Endothelial cell of umbilical vein (primary cell): ENCODE data around the gene SYNE1. TPM values are rescaled to one million over a fixed set of nuclear protein-coding genes. Genes with fewer than 3 reads are reported as not detected.

Source experiments
- BruUV-seq: library from RNA; stranded (reverse); fragments of 400-500 nt; replicated peaks from 2 replicates; lab custom pipeline; 2021; lab: Mats Ljungman, UMichigan
- CTCF ChIA-PET: fragments of 300-600, 350-600 bp; sonication (Branson Sonifier 250); formaldehyde crosslinking; loops from one replicate; lab custom pipeline; 2021; ENCODE audit warnings: antibody characterized with exemption, inconsistent platforms; lab: Charles Lee
- POLR2A ChIA-PET: fragments of 300-600, 350-600 bp; sonication (Branson Sonifier 250); formaldehyde crosslinking; loops from one replicate; lab custom pipeline; 2021; ENCODE audit warnings: antibody characterized with exemption, inconsistent platforms; lab: Charles Lee
- DNase-seq: peaks from one replicate; pipeline ENCODE4 v3.0.0-alpha.2; 2011; ENCODE audit warnings: low read depth, low spot score
- FAIRE-seq: peaks from 2 replicates; lab custom pipeline; 2011; peaks lifted over from hg19 to GRCh38; lab: Jason Lieb, UNC
- H2AFZ ChIP-seq: 2 replicates; pipeline ENCODE4 v1.6.0; 2012; ENCODE audit warnings: low read depth, low read length, control low read depth, inconsistent platforms
- H3K27ac ChIP-seq: 2 replicates; pipeline ENCODE4 v1.5.1; 2011; ENCODE audit warnings: low read depth, mild to moderate bottlenecking, control low read depth, low read length, moderate library complexity; ENCODE audit not compliant: insufficient read depth
- H3K27me3 ChIP-seq, 2 experiments: 2 replicates each; pipeline versions ENCODE4 v1.6.0 to v1.6.1; 2011; ENCODE audit warnings: low read length in 2 of 2, mixed read lengths in 1 of 2; ENCODE audit not compliant: control insufficient read depth in 2 of 2, insufficient read depth in 2 of 2
- H3K36me3 ChIP-seq, 2 experiments: 2 replicates in 1 of 2; 3 replicates in 1 of 2; pipeline ENCODE4 v1.5.1; 2011; ENCODE audit warnings: low read length in 2 of 2, mild to moderate bottlenecking in 1 of 2, moderate library complexity in 1 of 2; ENCODE audit not compliant: control insufficient read depth in 2 of 2, insufficient read depth in 2 of 2; ENCODE audit errors: extremely low read depth in 1 of 2
- H3K4me1 ChIP-seq: 3 replicates; pipeline ENCODE4 v1.5.1; 2011; ENCODE audit warnings: mild to moderate bottlenecking, low read length; ENCODE audit not compliant: control insufficient read depth, insufficient read depth; ENCODE audit errors: extremely low read depth
- H3K4me2 ChIP-seq: 2 replicates; pipeline ENCODE4 v1.6.1; 2011; ENCODE audit warnings: low read length, control low read depth, mixed read lengths; ENCODE audit not compliant: insufficient read depth
- H3K4me3 ChIP-seq, 3 experiments: fragments of 200-600 bp in 1 of 3; sonication (generic), shearing (Covaris generic) in 1 of 3; replicated peaks in 1 of 3; 2 replicates each; pipeline ENCODE4 v1.5.1; 2011 to 2016; ENCODE audit warnings: control low read depth in 3 of 3, low read length in 3 of 3, mild to moderate bottlenecking in 2 of 3, inconsistent platforms in 1 of 3, low read depth in 1 of 3, moderate library complexity in 1 of 3; ENCODE audit not compliant: insufficient read depth in 1 of 3
- H3K79me2 ChIP-seq: 2 replicates; pipeline ENCODE4 v1.6.0; 2012; ENCODE audit warnings: low read length, inconsistent platforms; ENCODE audit not compliant: control insufficient read depth, insufficient read depth
- H3K9ac ChIP-seq: replicated peaks from 2 replicates; pipeline ENCODE3; 2011; ENCODE audit warnings: low read length, control low read depth; ENCODE audit not compliant: insufficient read depth; ENCODE audit errors: extremely low read depth
- H3K9me1 ChIP-seq: replicated peaks from 3 replicates; pipeline ENCODE4 v1.6.0; 2011; ENCODE audit warnings: mild to moderate bottlenecking, low read length; ENCODE audit not compliant: control insufficient read depth, insufficient read depth; ENCODE audit errors: extremely low read depth
- H3K9me3 ChIP-seq: replicated peaks from 2 replicates; pipeline ENCODE4 v1.5.1; 2012; ENCODE audit warnings: low read length, inconsistent platforms; ENCODE audit not compliant: control insufficient read depth, insufficient read depth
- H4K20me1 ChIP-seq: replicated peaks from 2 replicates; pipeline ENCODE3; 2011; ENCODE audit warnings: mild to moderate bottlenecking, low read length; ENCODE audit not compliant: control insufficient read depth, insufficient read depth; ENCODE audit errors: extremely low read depth
- CTCF ChIP-seq, 2 donors: IDR thresholded peaks; 1 replicate in 1 of 2; 2 replicates in 1 of 2; pipeline ENCODE4 v1.5.1; 2011; ENCODE audit warnings: low read length in 2 of 2, mild to moderate bottlenecking in 2 of 2, moderate library complexity in 2 of 2, control low read depth in 1 of 2, inconsistent platforms in 1 of 2, low read depth in 1 of 2; ENCODE audit not compliant: insufficient read depth in 1 of 2; ENCODE audit errors: extremely low read depth in 1 of 2
- GATA2 ChIP-seq: IDR thresholded peaks from 2 replicates; pipeline ENCODE4 v1.7.0; 2011; ENCODE audit warnings: low read depth, mild to moderate bottlenecking, moderate library complexity, mixed read lengths, low read length; ENCODE audit not compliant: insufficient read length, insufficient read depth
- MYC ChIP-seq: IDR thresholded peaks from one replicate; pipeline ENCODE4 v1.6.1; 2011; ENCODE audit warnings: mild to moderate bottlenecking, low read depth, low read length
- POLR2A ChIP-seq: IDR thresholded peaks from 2 replicates; pipeline ENCODE4 v1.6.1; 2012; ENCODE audit warnings: low read depth, mild to moderate bottlenecking, control low read depth, low read length
- dilution Hi-C: fragments of 300-500 bp; cut with MboI; formaldehyde crosslinking; loops from one replicate; pipeline ENCODE4 v1.15.0; 2019; ENCODE audit warnings: low sequenced_read_pairs; ENCODE audit not compliant: extremely low pct_ligation_motif_present
- intact Hi-C: fragments of 100-400 bp; cut with micrococcal nuclease; formaldehyde crosslinking; loops from one replicate; pipeline ENCODE4 v1.10.0; 2022
- polyA plus RNA-seq, 4 experiments: library from polyadenylated mRNA; depleted of rRNA in 3 of 4; stranded (reverse) in 3 of 4; unstranded in 1 of 4; fragments of >200 nt; gene quantifications; 2 replicates each; pipeline versions ENCODE4 v1.2.1 to v1.2.3, GENCODE V29; 2011 to 2012; ENCODE audit warnings: missing spikeins in 1 of 4
- total RNA-seq: library from RNA; stranded (reverse); gene quantifications from 2 replicates; pipeline ENCODE4 v1.2.3, GENCODE V29; 2021

Gene SYNE1
- total and polyA plus RNA-seq, 2 donors (not counting 3 experiments of a cell fraction or from before 2014, with no cell fraction given) = 26.5 to 52.3 TPM

- dilution Hi-C loops = no loop called here
Observed at GRCh38 chr6:152223636-152224035, 413.5 kb downstream of the SYNE1 start.

GRCh38 chr6:152221806-152222628 lies 415.1 kb downstream of the SYNE1 start:
- no peak for FAIRE-seq
- Histone ChIP-seq H3K79me2 (no peaks in the 10 kb centered on the region), H3K36me3 (peaks cover 8 to 21% of the 10 kb centered on the region in 2 experiments)

More at GRCh38 chr6:152223636-152224035, 413.5 kb downstream of the SYNE1 start:
- no peaks in the 10 kb centered on the region for H3K79me2 ChIP-seq
- no peak overlapping the region for H3K4me2 ChIP-seq
- no peaks in the 10 kb centered on the region for H3K9me3 ChIP-seq
- no TSS peak for BruUV-seq
- DNase-seq = no peak
- no peak overlapping the region for H2AFZ ChIP-seq
- H3K27me3 ChIP-seq = no peaks in the 10 kb centered on the region
- H3K9me1 ChIP-seq = no peaks in the 10 kb centered on the region
- ChIA-PET CTCF (no interaction called here), POLR2A (no interaction called here)
- H3K4me3 ChIP-seq = no peak overlapping the region
- no peak for TF ChIP-seq MYC
- no peak overlapping the region for H3K9ac ChIP-seq
- no peak for FAIRE-seq
- intact Hi-C loops = no loop called here
- H3K27ac ChIP-seq = no peak overlapping the region
- H4K20me1 ChIP-seq = no peaks in the 10 kb centered on the region
- no peaks in the 10 kb centered on the region for H3K4me1 ChIP-seq
- peaks cover 8 to 17% of the 10 kb centered on the region in 2 experiments for H3K36me3 ChIP-seq

More at GRCh38 chr6:152221806-152222628, 415.1 kb downstream of the SYNE1 start:
- H3K9ac ChIP-seq = no peak overlapping the region
- ChIA-PET POLR2A (no interaction called here), CTCF (no interaction called here)
- H2AFZ ChIP-seq = no peak overlapping the region
- no peak overlapping the region for H3K27ac ChIP-seq
- H3K4me3 ChIP-seq = no peak overlapping the region
- no peaks in the 10 kb centered on the region for H3K9me1 ChIP-seq
- no peaks in the 10 kb centered on the region for H4K20me1 ChIP-seq
- H3K27me3 ChIP-seq = no peaks in the 10 kb centered on the region
- no TSS peak for BruUV-seq
- H3K4me2 ChIP-seq = no peak overlapping the region
- H3K9me3 ChIP-seq = no peaks in the 10 kb centered on the region
- intact Hi-C loops (no loop called here), dilution Hi-C loops (no loop called here)
- H3K4me1 ChIP-seq = no peaks in the 10 kb centered on the region
- DNase-seq = no peak
- TF ChIP-seq MYC (no peak), CTCF (IDR thresholded peaks at IDR 0.05; ENCODE audit: extremely low read depth in 1 of 2, insufficient read depth in 1 of 2, low read depth in 1 of 2, low read length in 2 of 2) (no peak), GATA2 (no peak), POLR2A (no peak)
